ENCODE measurements around the gene DNAH17. TPM values are rescaled to one million over a fixed set of nuclear protein-coding genes. Genes with fewer than 3 reads are reported as not detected.

DNAH17 gene
- total and polyA plus RNA-seq, 2 of the 8 experiments (the other 6 are each of a cell fraction or from before 2014, with no cell fraction given) = 0.14 to 0.67 TPM

DNA sequence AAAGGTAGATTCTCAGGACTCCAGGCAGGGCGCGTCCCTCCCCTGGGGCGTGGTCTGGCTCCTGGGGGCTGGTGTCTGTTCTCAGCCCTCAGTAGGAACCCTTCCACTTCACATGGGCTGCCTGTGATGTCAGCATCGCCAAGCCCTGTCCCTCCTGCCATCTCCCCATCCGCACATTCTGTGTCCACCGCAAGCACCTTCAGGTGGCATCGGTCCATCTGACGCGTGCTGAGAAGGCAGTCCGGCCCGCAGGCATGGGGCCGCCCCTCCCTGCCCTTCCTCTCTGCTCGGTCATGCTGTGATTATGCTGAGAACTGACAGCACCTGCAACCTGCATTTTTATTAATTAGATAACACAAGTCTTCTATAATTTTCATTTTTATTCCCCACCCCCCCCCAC, 12.7 kb upstream of the DNAH17 start:
- no peak overlapping the region for H3K14ac ChIP-seq (ENCODE audit: insufficient read length)
- H2BK5ac ChIP-seq (ENCODE audit: low read depth, low read length) = no peak overlapping the region
- ChIA-PET POLR2A (ENCODE audit: partially characterized antibody) (no interaction called here), CTCF (ENCODE audit: partially characterized antibody) (interaction anchor here (1.4 to 1.7 kb wide), 2 partner anchors 15 to 30 kb away, joined by 5 read pairs; no protein-coding TSS in a partner anchor)
- H4K91ac ChIP-seq (replicated peaks; ENCODE audit: insufficient read length, low read length) = no peak overlapping the region
- H3K27ac ChIP-seq (ENCODE audit: low read depth, low read length) = no peak overlapping the region
- H2AK5ac ChIP-seq (ENCODE audit: low read depth, low read length) = no peak overlapping the region
- H3K36me3 ChIP-seq (ENCODE audit: control insufficient read depth in 2 of 4, insufficient read depth in 4 of 4, low read length in 3 of 4) = no peaks in the 10 kb centered on the region
- no peak overlapping the region for H3K4ac ChIP-seq (replicated peaks; ENCODE audit: insufficient read length, low read depth, low read length)
- H3K18ac ChIP-seq (ENCODE audit: extremely low read depth, low read length) = no peak overlapping the region
- H2BK20ac ChIP-seq (ENCODE audit: low read length) = no peak overlapping the region
- H2AFZ ChIP-seq (ENCODE audit: low read length) = no peak overlapping the region
- no peak overlapping the region for H3K9ac ChIP-seq (replicated peaks in 1 of 4; ENCODE audit: extremely low read depth in 1 of 4, low read depth in 3 of 4, low read length in 3 of 4)
- no peaks in the 10 kb centered on the region for H3K79me1 ChIP-seq (ENCODE audit: low read depth, low read length)
- H4K8ac ChIP-seq (ENCODE audit: extremely low read depth, insufficient read depth, low read length) = no peak overlapping the region
- no peak overlapping the region for H4K5ac ChIP-seq (ENCODE audit: insufficient read length, low read depth, low read length)
- H4K20me1 ChIP-seq (replicated peaks in 1 of 2; ENCODE audit: control insufficient read depth in 1 of 2, insufficient read depth in 2 of 2, low read length in 2 of 2) = no peaks in the 10 kb centered on the region
- DNase-seq (ENCODE audit: low read depth in 1 of 2, low spot score in 2 of 2) (no peak), FAIRE-seq (no peak)
- no peak overlapping the region for H2BK120ac ChIP-seq (replicated peaks; ENCODE audit: low read depth, low read length)
- no peak overlapping the region for H3K4me2 ChIP-seq (ENCODE audit: insufficient read depth in 1 of 2, low read depth in 2 of 2, low read length in 2 of 2)
- H3K79me2 ChIP-seq (ENCODE audit: control insufficient read depth in 1 of 2, insufficient read depth in 2 of 2, low read length in 2 of 2) = no peaks in the 10 kb centered on the region
- H2BK12ac ChIP-seq (ENCODE audit: low read depth, low read length) = no peak overlapping the region; the same call in 1 of the 2 replicates
- no peaks in the 10 kb centered on the region for H3K9me3 ChIP-seq (ENCODE audit: insufficient read depth in 2 of 2, low read depth in 1 of 2, low read length in 1 of 2)
- peaks cover 0 to 3% (median 1%) of the 10 kb centered on the region in 4 experiments; a peak in 2 of 7 replicates for H3K4me1 ChIP-seq (replicated peaks in 1 of 4; ENCODE audit: control insufficient read depth in 3 of 4, insufficient read depth in 4 of 4, low read length in 3 of 4)
- WGBS, 2 experiments (ENCODE audit: extremely low coverage in 1 of 2, insufficient coverage in 1 of 2, insufficient read length in 1 of 2, insufficient replicate concordance in 2 of 2, low coverage in 1 of 2, low lambda C conversion rate in 2 of 2, missing lambda C conversion rate in 1 of 2) = 98% methylated on average over 10 of the region's 13 CpGs; no CpG with 5 or more reads in 1 of the 2 experiments
- H3K4me3 ChIP-seq (ENCODE audit: extremely low read depth in 1 of 4, insufficient read depth in 2 of 4, low read depth in 3 of 4, low read length in 4 of 4) = no peak overlapping the region
- no peak overlapping the region for H2BK15ac ChIP-seq (ENCODE audit: low read length)
- no peaks in the 10 kb centered on the region for H3K27me3 ChIP-seq (replicated peaks in 1 of 4; ENCODE audit: control insufficient read depth in 3 of 4, extremely low read depth in 1 of 4, insufficient read depth in 3 of 4, low read length in 3 of 4)
- no peak overlapping the region for H3K56ac ChIP-seq (replicated peaks; ENCODE audit: insufficient read length, low read depth, low read length)
- H3K23me2 ChIP-seq (ENCODE audit: low read depth, low read length) = no peaks in the 10 kb centered on the region
- no peak for TF ChIP-seq BACH1 (IDR thresholded peaks at IDR 0.05; ENCODE audit: low read length)
- TF ChIP-seq BCL11A (IDR thresholded peaks at IDR 0.05; ENCODE audit: low read depth in 2 of 2, low read length in 2 of 2) = no peak
- TF ChIP-seq EGR1 (IDR thresholded peaks at IDR 0.05; ENCODE audit: borderline replicate concordance, low read depth, low read length) = no peak
- no peak for TF ChIP-seq POLR2AphosphoS5 (IDR thresholded peaks at IDR 0.05; ENCODE audit: low read depth, low read length)
- no peak for TF ChIP-seq SP2 (IDR thresholded peaks at IDR 0.05; ENCODE audit: low read length)
- no peak for TF ChIP-seq SRF (IDR thresholded peaks at IDR 0.05; ENCODE audit: low read depth, low read length)
- TF ChIP-seq TAF7 (optimal IDR thresholded peaks at IDR 0.05; ENCODE audit: borderline replicate concordance, low read depth, low read length) = no peak
- TF ChIP-seq CBX8 (IDR thresholded peaks at IDR 0.05; ENCODE audit: borderline replicate concordance, low read depth, low read length) = no peak
- TF ChIP-seq TAF1 (IDR thresholded peaks at IDR 0.05; ENCODE audit: low read depth, low read length) = no peak
- no peak for TF ChIP-seq SUZ12 (IDR thresholded peaks at IDR 0.05; ENCODE audit: low read length)
- no peak for TF ChIP-seq CTBP2 (IDR thresholded peaks at IDR 0.05; ENCODE audit: borderline replicate concordance, insufficient read depth, insufficient read length, low read length)
- no peak for TF ChIP-seq HDAC6 (IDR thresholded peaks at IDR 0.05; ENCODE audit: low read depth, low read length)
- TF ChIP-seq, protein P1, sequence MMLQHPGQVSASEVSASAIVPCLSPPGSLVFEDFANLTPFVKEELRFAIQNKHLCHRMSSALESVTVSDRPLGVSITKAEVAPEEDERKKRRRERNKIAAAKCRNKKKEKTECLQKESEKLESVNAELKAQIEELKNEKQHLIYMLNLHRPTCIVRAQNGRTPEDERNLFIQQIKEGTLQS (IDR thresholded peaks at IDR 0.05; ENCODE audit: insufficient read depth, low read depth, low read length) = no peak
- TF ChIP-seq JUN (IDR thresholded peaks at IDR 0.05; ENCODE audit: low read depth, low read length) = no peak
- H3K23ac ChIP-seq (ENCODE audit: insufficient read length) = no peak overlapping the region
